ENCODE data around the gene SERINC2.

SERINC2 gene

DNA sequence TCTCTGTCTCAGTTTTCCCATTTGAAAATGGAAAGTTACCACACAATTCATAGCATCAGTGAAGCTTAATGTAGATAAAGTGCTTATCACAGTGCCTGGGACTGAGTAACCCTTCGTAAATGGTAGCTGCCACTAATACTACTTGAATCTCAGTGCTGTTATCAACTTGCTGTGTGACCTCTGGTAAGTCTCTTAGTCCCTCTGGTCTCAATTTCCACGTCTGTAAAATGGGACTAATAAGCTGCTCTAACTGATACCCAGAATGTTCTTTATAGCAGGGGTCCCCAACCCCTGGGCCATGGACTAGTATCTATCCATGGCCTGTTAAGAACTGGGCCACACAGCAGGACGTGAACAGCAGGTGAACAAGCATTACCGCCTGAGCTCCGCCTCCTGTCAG, 7.7 kb downstream of the SERINC2 start:
- no peak overlapping the region for H3K4me3 ChIP-seq (ENCODE audit: low read length)
- H2AFZ ChIP-seq (ENCODE audit: low read length) = no peak overlapping the region
- H4K20me1 ChIP-seq (ENCODE audit: insufficient read depth, low read length) = no peaks in the 10 kb centered on the region
- H3K36me3 ChIP-seq (replicated peaks; ENCODE audit: insufficient read depth, low read length) = no peaks in the 10 kb centered on the region
- no peak overlapping the region for H3K4me2 ChIP-seq (ENCODE audit: low read depth, low read length)
- no peak overlapping the region for H3K27ac ChIP-seq (ENCODE audit: low read length)
- no peak overlapping the region for H3K9ac ChIP-seq (ENCODE audit: low read length)
- no peaks in the 10 kb centered on the region for H3K9me3 ChIP-seq (replicated peaks; ENCODE audit: insufficient read depth, low read length)
- peaks cover 19% of the 10 kb centered on the region for H3F3A ChIP-seq (ENCODE audit: insufficient read depth, low read length)
- peaks cover 19% of the 10 kb centered on the region for H3K4me1 ChIP-seq (ENCODE audit: low read length)
- H3K79me2 ChIP-seq (ENCODE audit: low read length) = no peaks in the 10 kb centered on the region
- no peaks in the 10 kb centered on the region for H3K9me2 ChIP-seq (replicated peaks; ENCODE audit: insufficient read depth, low read length)
- no peak for DNase-seq
- H3K27me3 ChIP-seq (replicated peaks; ENCODE audit: insufficient read depth, low read length) = peaks cover 12% of the 10 kb centered on the region
- TF ChIP-seq EZH2phosphoT487 (IDR thresholded peaks at IDR 0.05; ENCODE audit: low read length) = no peak
- no peak for TF ChIP-seq EZH2 (optimal IDR thresholded peaks at IDR 0.05; ENCODE audit: low read depth, low read length)

DNA sequence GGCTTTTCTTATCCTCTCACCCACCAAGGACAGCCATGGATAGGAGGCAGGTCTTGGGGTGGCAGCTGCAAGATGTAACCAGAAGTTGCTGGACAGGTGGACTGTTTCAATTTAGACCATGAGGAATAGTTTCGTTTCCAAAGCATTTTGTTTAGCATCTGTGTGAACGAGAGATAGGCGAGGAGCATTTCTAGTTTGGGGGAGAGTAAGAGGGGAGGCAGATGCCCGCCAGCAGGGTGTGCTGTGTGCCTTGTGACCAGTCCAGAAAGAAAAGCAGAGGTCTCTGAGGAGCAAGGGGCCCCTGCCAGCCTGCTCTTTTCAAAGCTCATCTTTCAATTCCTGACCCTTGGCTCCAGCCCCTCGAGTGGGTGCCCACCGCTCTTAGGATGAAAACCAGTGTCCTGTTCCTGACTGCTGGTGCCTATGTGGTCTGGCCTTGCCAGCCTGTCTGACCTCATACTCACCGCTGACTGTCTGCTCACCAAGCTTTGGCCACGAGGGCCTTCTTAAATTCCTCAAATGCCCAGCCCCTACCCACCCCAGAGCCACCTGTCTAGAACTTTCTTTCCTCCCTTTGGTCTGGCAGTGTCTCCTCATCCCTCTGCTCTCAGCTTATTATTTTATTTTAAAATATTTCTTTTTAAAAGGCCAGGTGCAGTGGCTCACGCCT, 8.5 kb downstream of the SERINC2 start:
- Histone ChIP-seq H3K79me2 (ENCODE audit: low read length) (no peaks in the 10 kb centered on the region), H2AFZ (ENCODE audit: low read length) (no peak overlapping the region), H3K9ac (ENCODE audit: low read length) (no peak overlapping the region), H3K9me2 (replicated peaks; ENCODE audit: insufficient read depth, low read length) (no peaks in the 10 kb centered on the region), H3K27me3 (replicated peaks; ENCODE audit: insufficient read depth, low read length) (peaks cover 12% of the 10 kb centered on the region; the same call in 1 of the 2 replicates), H3K9me3 (replicated peaks; ENCODE audit: insufficient read depth, low read length) (no peaks in the 10 kb centered on the region), H3K4me3 (ENCODE audit: low read length) (no peak overlapping the region), H3K4me2 (ENCODE audit: low read depth, low read length) (no peak overlapping the region), H4K20me1 (ENCODE audit: insufficient read depth, low read length) (no peaks in the 10 kb centered on the region), H3K4me1 (ENCODE audit: low read length) (peaks cover 27% of the 10 kb centered on the region), H3K36me3 (replicated peaks; ENCODE audit: insufficient read depth, low read length) (no peaks in the 10 kb centered on the region), H3K27ac (ENCODE audit: low read length) (no peak overlapping the region), H3F3A (ENCODE audit: insufficient read depth, low read length) (peaks cover 19% of the 10 kb centered on the region)
- no peak for TF ChIP-seq EZH2 (optimal IDR thresholded peaks at IDR 0.05; ENCODE audit: low read depth, low read length)
- TF ChIP-seq, protein P1, sequence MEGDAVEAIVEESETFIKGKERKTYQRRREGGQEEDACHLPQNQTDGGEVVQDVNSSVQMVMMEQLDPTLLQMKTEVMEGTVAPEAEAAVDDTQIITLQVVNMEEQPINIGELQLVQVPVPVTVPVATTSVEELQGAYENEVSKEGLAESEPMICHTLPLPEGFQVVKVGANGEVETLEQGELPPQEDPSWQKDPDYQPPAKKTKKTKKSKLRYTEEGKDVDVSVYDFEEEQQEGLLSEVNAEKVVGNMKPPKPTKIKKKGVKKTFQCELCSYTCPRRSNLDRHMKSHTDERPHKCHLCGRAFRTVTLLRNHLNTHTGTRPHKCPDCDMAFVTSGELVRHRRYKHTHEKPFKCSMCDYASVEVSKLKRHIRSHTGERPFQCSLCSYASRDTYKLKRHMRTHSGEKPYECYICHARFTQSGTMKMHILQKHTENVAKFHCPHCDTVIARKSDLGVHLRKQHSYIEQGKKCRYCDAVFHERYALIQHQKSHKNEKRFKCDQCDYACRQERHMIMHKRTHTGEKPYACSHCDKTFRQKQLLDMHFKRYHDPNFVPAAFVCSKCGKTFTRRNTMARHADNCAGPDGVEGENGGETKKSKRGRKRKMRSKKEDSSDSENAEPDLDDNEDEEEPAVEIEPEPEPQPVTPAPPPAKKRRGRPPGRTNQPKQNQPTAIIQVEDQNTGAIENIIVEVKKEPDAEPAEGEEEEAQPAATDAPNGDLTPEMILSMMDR (IDR thresholded peaks at IDR 0.05; ENCODE audit: low read length) = peak; percentile 72
- peak; percentile 57 for DNase-seq

DNA sequence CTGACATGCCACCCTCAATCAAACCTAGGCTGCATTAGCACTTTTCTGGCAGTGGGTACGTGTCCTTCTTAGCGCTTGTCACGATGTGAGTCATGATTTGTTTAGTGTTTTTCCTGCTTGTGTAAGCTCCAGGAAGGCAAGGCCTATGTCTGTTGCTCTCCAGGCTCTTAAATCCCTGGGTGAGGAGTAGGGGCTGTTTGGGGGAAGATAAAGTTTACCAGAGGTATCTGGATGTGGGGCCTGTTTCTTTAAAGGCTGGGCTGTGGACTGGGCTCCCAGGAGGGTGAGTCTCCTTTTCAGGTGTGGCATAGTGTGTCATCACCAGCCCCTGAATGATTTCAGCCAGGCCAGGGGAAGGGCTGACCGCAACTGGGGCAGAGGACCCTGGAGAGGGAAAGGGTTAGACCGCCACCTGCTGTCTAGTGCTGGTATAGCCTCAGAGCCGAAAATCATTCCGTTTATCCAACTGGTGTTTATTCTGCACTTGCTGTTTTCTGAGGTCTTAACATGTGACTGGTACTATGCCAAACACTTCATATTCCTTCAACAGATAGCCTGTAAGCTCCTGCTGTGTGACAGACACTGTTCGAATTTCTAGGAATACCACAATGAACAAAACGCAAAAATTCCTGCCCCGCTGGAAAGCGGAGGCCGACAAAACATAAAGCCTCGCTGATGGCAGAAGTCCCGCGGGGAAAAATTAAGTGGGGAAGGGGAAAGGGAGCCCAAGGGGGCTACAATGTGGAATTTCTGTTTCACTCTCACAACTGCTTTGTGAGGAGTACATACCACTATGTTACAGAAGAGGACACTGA, 9.7 kb downstream of the SERINC2 start:
- Histone ChIP-seq H3K9me2 (replicated peaks; ENCODE audit: insufficient read depth, low read length) (no peaks in the 10 kb centered on the region), H3K27ac (ENCODE audit: low read length) (peak overlapping the region; percentile 34; the same call in 1 of the 2 replicates), H2AFZ (ENCODE audit: low read length) (no peak overlapping the region), H3K36me3 (replicated peaks; ENCODE audit: insufficient read depth, low read length) (no peaks in the 10 kb centered on the region), H3K4me3 (ENCODE audit: low read length) (peak overlapping the region; percentile 40), H4K20me1 (ENCODE audit: insufficient read depth, low read length) (no peaks in the 10 kb centered on the region), H3K9ac (ENCODE audit: low read length) (no peak overlapping the region), H3K4me2 (ENCODE audit: low read depth, low read length) (peak overlapping the region; percentile 77), H3K9me3 (replicated peaks; ENCODE audit: insufficient read depth, low read length) (no peaks in the 10 kb centered on the region), H3K79me2 (ENCODE audit: low read length) (no peaks in the 10 kb centered on the region), H3K27me3 (replicated peaks; ENCODE audit: insufficient read depth, low read length) (0 out of 2 replicates have a peak, but pooled peaks cover 12% of the 10 kb centered on the region), H3F3A (ENCODE audit: insufficient read depth, low read length) (peaks cover 19% of the 10 kb centered on the region), H3K4me1 (ENCODE audit: low read length) (peaks cover 29% of the 10 kb centered on the region)
- TF ChIP-seq, protein P1 (IDR thresholded peaks at IDR 0.05; ENCODE audit: low read length) = peak; percentile 92
- no peak for TF ChIP-seq EZH2 (optimal IDR thresholded peaks at IDR 0.05; ENCODE audit: low read depth, low read length)
- peak; percentile 74 for DNase-seq
